HEK293T (cell line): Measurements from ENCODE around the gene SPTLC3.

Experiments used
- ARNT ChIP-seq: fragments of 450-650 bp; IDR thresholded peaks from 2 replicates; pipeline ENCODE4 v1.6.1; 2017; ENCODE audit warnings: mild to moderate bottlenecking
- BHLHE40 ChIP-seq: fragments of 450-650 bp; IDR thresholded peaks from 2 replicates; pipeline ENCODE4 v1.6.1; 2016; ENCODE audit warnings: mild to moderate bottlenecking, moderate library complexity, borderline replicate concordance
- FOXK2 ChIP-seq: fragments of 450-650 bp; IDR thresholded peaks from 2 replicates; pipeline ENCODE4 v1.6.1; 2016; ENCODE audit warnings: mild to moderate bottlenecking
- FOXM1 ChIP-seq: fragments of 450-650 bp; IDR thresholded peaks from 2 replicates; pipeline ENCODE4 v1.6.1; 2017; ENCODE audit warnings: mild to moderate bottlenecking, borderline replicate concordance
- L3MBTL2 ChIP-seq: fragments of 450-650 bp; conservative IDR thresholded peaks from 2 replicates; pipeline ENCODE4 v1.6.1; 2016; ENCODE audit warnings: mild to moderate bottlenecking
- LEF1 ChIP-seq: fragments of 450-650 bp; IDR thresholded peaks from 2 replicates; pipeline ENCODE4 v1.6.1; 2017; ENCODE audit warnings: mild to moderate bottlenecking, borderline replicate concordance
- NFRKB ChIP-seq: fragments of 450-650 bp; IDR thresholded peaks from 2 replicates; pipeline ENCODE4 v1.6.1; 2016; ENCODE audit warnings: mild to moderate bottlenecking, moderate library complexity

- TF ChIP-seq FOXK2 = no peak
- no peak for TF ChIP-seq BHLHE40
- TF ChIP-seq FOXM1 = no peak
- no peak for TF ChIP-seq ARNT
- TF ChIP-seq LEF1 = no peak
- TF ChIP-seq L3MBTL2 = no peak
- TF ChIP-seq NFRKB = no peak
These were observed 131.4 kb downstream of the SPTLC3 start for GRCh38 chr20:13140201-13140600.
